ENCODE results near the gene BMP10.

Gene BMP10

GRCh38 chr2:68847751-68848150, 23.4 kb downstream of the BMP10 start:
- no peak for DNase-seq

GRCh38 chr2:68846091-68846490, 25.1 kb downstream of the BMP10 start:
- no peak for DNase-seq

GRCh38 chr2:68845043-68845442, 26.2 kb downstream of the BMP10 start:
- DNase-seq, result no peak

GRCh38 chr2:68839260-68839833, 31.9 kb downstream of the BMP10 start:
- peak in 1 of 2 experiments; percentile 5 for DNase-seq

GRCh38 chr2:68838641-68839040, 32.6 kb downstream of the BMP10 start:
- no peak for DNase-seq

GRCh38 chr2:68837861-68838341, 33.3 kb downstream of the BMP10 start:
- no peak for DNase-seq

GRCh38 chr2:68837164-68837860, 33.9 kb downstream of the BMP10 start:
- peak in 1 of 2 experiments; percentile 34 for DNase-seq

GRCh38 chr2:68835621-68836020, 35.6 kb downstream of the BMP10 start:
- no peak for DNase-seq

- DNase-seq, result no peak
These were observed 36.3 kb downstream of the BMP10 start for GRCh38 chr2:68834737-68835376.

- no peak for DNase-seq
These were observed 38.0 kb downstream of the BMP10 start for GRCh38 chr2:68833162-68833561.

- DNase-seq, result no peak
These were observed 38.8 kb downstream of the BMP10 start for GRCh38 chr2:68832233-68832869.

- DNase-seq, result no peak
These were observed 39.4 kb downstream of the BMP10 start for GRCh38 chr2:68831686-68832232.

- DNase-seq, result no peak
These were observed 41.4 kb downstream of the BMP10 start for GRCh38 chr2:68829749-68830148.

- DNase-seq, result no peak
These were observed 42.1 kb downstream of the BMP10 start for GRCh38 chr2:68828887-68829708.

GRCh38 chr2:68827666-68828065, 43.5 kb downstream of the BMP10 start:
- no peak for DNase-seq

GRCh38 chr2:68825866-68826265, 45.3 kb downstream of the BMP10 start:
- DNase-seq, result no peak

- DNase-seq, result no peak
These were observed 46.4 kb downstream of the BMP10 start for GRCh38 chr2:68824831-68825230.

GRCh38 chr2:68822207-68822872, 48.9 kb downstream of the BMP10 start:
- DNase-seq, result no peak

- no peak for DNase-seq
These were observed 51.6 kb downstream of the BMP10 start for GRCh38 chr2:68819556-68819955.

GRCh38 chr2:68817306-68817705, 53.9 kb downstream of the BMP10 start:
- DNase-seq, result no peak
